Measurements from ENCODE around the gene DCLRE1B. TPM values are rescaled to one million over a fixed set of nuclear protein-coding genes. Genes with fewer than 3 reads are reported as not detected.

The DCLRE1B gene
- polyA plus RNA-seq, 4 donors: 0.45 to 5.8 (median 3.2) TPM

- peaks cover 6 to 14% (median 14%) of the 10 kb centered on the region in 3 donors for H3K4me1 ChIP-seq (ENCODE audit: control insufficient read depth in 3 of 3, insufficient read depth in 2 of 3, low read depth in 1 of 3, low read length in 2 of 3)
- no peaks in the 10 kb centered on the region for H3K9me3 ChIP-seq (ENCODE audit: control insufficient read depth in 2 of 2, insufficient read depth in 1 of 2, low read depth in 1 of 2, low read length in 1 of 2)
- H3K27me3 ChIP-seq (ENCODE audit: control insufficient read depth in 3 of 3, insufficient read depth in 3 of 3, low read length in 3 of 3): no peaks in the 10 kb centered on the region
- H3K27ac ChIP-seq (ENCODE audit: low read depth in 1 of 3, low read length in 2 of 3): peak overlapping the region; percentile 53 to 72 (median 64)
- no peak for FAIRE-seq
- peaks cover 0 to 4% (median 4%) of the 10 kb centered on the region in 3 donors for H3K36me3 ChIP-seq (ENCODE audit: control insufficient read depth in 3 of 3, insufficient read depth in 2 of 3, low read depth in 1 of 3, low read length in 3 of 3)
- DNase-seq: peak in 1 of 2 donors; percentile 55
- 19 to 55% (median 27%) methylated on average over 2 of the region's 2 CpGs for WGBS, 3 donors
- no peak overlapping the region for H3K4me3 ChIP-seq (ENCODE audit: low read depth in 1 of 3, low read length in 3 of 3)
These were observed 29.4 kb upstream of the DCLRE1B start for GRCh38 chr1:113875714-113876113.

GRCh38 chr1:113876176-113876575, 28.9 kb upstream of the DCLRE1B start:
- Histone ChIP-seq H3K4me1 (ENCODE audit: control insufficient read depth in 3 of 3, insufficient read depth in 2 of 3, low read depth in 1 of 3, low read length in 2 of 3) (peaks cover 6 to 14% (median 14%) of the 10 kb centered on the region in 3 donors), H3K27me3 (ENCODE audit: control insufficient read depth in 3 of 3, insufficient read depth in 3 of 3, low read length in 3 of 3) (no peaks in the 10 kb centered on the region), H3K27ac (ENCODE audit: low read depth in 1 of 3, low read length in 2 of 3) (peak overlapping the region in 2 of 3 donors; percentile 64 to 72), H3K36me3 (ENCODE audit: control insufficient read depth in 3 of 3, insufficient read depth in 2 of 3, low read depth in 1 of 3, low read length in 3 of 3) (peaks cover 0 to 8% (median 4%) of the 10 kb centered on the region in 3 donors), H3K4me3 (ENCODE audit: low read depth in 1 of 3, low read length in 3 of 3) (no peak overlapping the region), H3K9me3 (ENCODE audit: control insufficient read depth in 2 of 2, insufficient read depth in 1 of 2, low read depth in 1 of 2, low read length in 1 of 2) (no peaks in the 10 kb centered on the region)
- DNase-seq: peak; percentile 73 to 79
- WGBS, 3 donors: 20 to 67% (median 50%) methylated on average over 5 of the region's 5 CpGs
- FAIRE-seq: no peak

- no peak for DNase-seq
- 80 to 94% (median 88%) methylated on average over 4 of the region's 4 CpGs for WGBS, 3 donors
- H3K4me1 ChIP-seq (ENCODE audit: control insufficient read depth in 3 of 3, insufficient read depth in 2 of 3, low read depth in 1 of 3, low read length in 2 of 3): peaks cover 12 to 18% (median 14%) of the 10 kb centered on the region in 3 donors
- H3K27me3 ChIP-seq (ENCODE audit: control insufficient read depth in 3 of 3, insufficient read depth in 3 of 3, low read length in 3 of 3): no peaks in the 10 kb centered on the region
- peak overlapping the region in 2 of 3 donors; percentile 41 to 49 for H3K27ac ChIP-seq (ENCODE audit: low read depth in 1 of 3, low read length in 2 of 3)
- H3K9me3 ChIP-seq (ENCODE audit: control insufficient read depth in 2 of 2, insufficient read depth in 1 of 2, low read depth in 1 of 2, low read length in 1 of 2): no peaks in the 10 kb centered on the region
- peaks cover 2 to 13% (median 8%) of the 10 kb centered on the region in 3 donors for H3K36me3 ChIP-seq (ENCODE audit: control insufficient read depth in 3 of 3, insufficient read depth in 2 of 3, low read depth in 1 of 3, low read length in 3 of 3)
- no peak for FAIRE-seq
- H3K4me3 ChIP-seq (ENCODE audit: low read depth in 1 of 3, low read length in 3 of 3): no peak overlapping the region
These were observed 25.4 kb upstream of the DCLRE1B start for GRCh38 chr1:113879739-113880038.

GRCh38 chr1:113881661-113882060, 23.5 kb upstream of the DCLRE1B start:
- H3K4me3 ChIP-seq (ENCODE audit: low read depth in 1 of 3, low read length in 3 of 3): no peak overlapping the region
- H3K27me3 ChIP-seq (ENCODE audit: control insufficient read depth in 3 of 3, insufficient read depth in 3 of 3, low read length in 3 of 3): no peaks in the 10 kb centered on the region
- H3K4me1 ChIP-seq (ENCODE audit: control insufficient read depth in 3 of 3, insufficient read depth in 2 of 3, low read depth in 1 of 3, low read length in 2 of 3): peaks cover 2 to 13% (median 7%) of the 10 kb centered on the region in 3 donors
- no peaks in the 10 kb centered on the region for H3K9me3 ChIP-seq (ENCODE audit: control insufficient read depth in 2 of 2, insufficient read depth in 1 of 2, low read depth in 1 of 2, low read length in 1 of 2)
- no peak for DNase-seq
- no peak for FAIRE-seq
- H3K27ac ChIP-seq (ENCODE audit: low read depth in 1 of 3, low read length in 2 of 3): peak overlapping the region; percentile 36 to 64 (median 49)
- peaks cover 2 to 13% (median 8%) of the 10 kb centered on the region in 3 donors for H3K36me3 ChIP-seq (ENCODE audit: control insufficient read depth in 3 of 3, insufficient read depth in 2 of 3, low read depth in 1 of 3, low read length in 3 of 3)
- 58 to 79% (median 75%) methylated on average over 2 of the region's 2 CpGs for WGBS, 3 donors

GRCh38 chr1:113886417-113887401, 18.4 kb upstream of the DCLRE1B start:
- WGBS, 3 donors: 19 to 61% (median 41%) methylated on average over 17 of the region's 17 CpGs
- no peaks in the 10 kb centered on the region for H3K9me3 ChIP-seq (ENCODE audit: control insufficient read depth in 2 of 2, insufficient read depth in 1 of 2, low read depth in 1 of 2, low read length in 1 of 2)
- peak in 1 of 2 donors; percentile 19 for DNase-seq
- peak overlapping the region in 2 of 3 donors; percentile 45 to 67 for H3K4me3 ChIP-seq (ENCODE audit: low read depth in 1 of 3, low read length in 3 of 3)
- peaks cover under 1 to 4% (median 2%) of the 10 kb centered on the region in 3 donors for H3K36me3 ChIP-seq (ENCODE audit: control insufficient read depth in 3 of 3, insufficient read depth in 2 of 3, low read depth in 1 of 3, low read length in 3 of 3)
- no peak for FAIRE-seq
- H3K27ac ChIP-seq (ENCODE audit: low read depth in 1 of 3, low read length in 2 of 3): peak overlapping the region; percentile 78 to 88 (median 83)
- no peaks in the 10 kb centered on the region for H3K27me3 ChIP-seq (ENCODE audit: control insufficient read depth in 3 of 3, insufficient read depth in 3 of 3, low read length in 3 of 3)
- H3K4me1 ChIP-seq (ENCODE audit: control insufficient read depth in 3 of 3, insufficient read depth in 2 of 3, low read depth in 1 of 3, low read length in 2 of 3): peaks cover 2 to 13% (median 4%) of the 10 kb centered on the region in 3 donors

GRCh38 chr1:113887402-113888175, 17.5 kb upstream of the DCLRE1B start, which contains the start of gene BCL2L15:
Gene BCL2L15 (minus strand): TSS chr1:113887581. CDS start chr1:113887375, 206 bp downstream.
- 11 to 57% (median 25%) methylated on average over 6 of the region's 6 CpGs for WGBS, 3 donors
- H3K36me3 ChIP-seq (ENCODE audit: control insufficient read depth in 3 of 3, insufficient read depth in 2 of 3, low read depth in 1 of 3, low read length in 3 of 3): no peaks in the 10 kb centered on the region
- H3K4me3 ChIP-seq (ENCODE audit: low read depth in 1 of 3, low read length in 3 of 3): peak within 1 kb of the TSS in 2 of 3 donors; percentile 45 to 67
- H3K4me1 ChIP-seq (ENCODE audit: control insufficient read depth in 3 of 3, insufficient read depth in 2 of 3, low read depth in 1 of 3, low read length in 2 of 3): peaks cover 0 to 16% (median 2%) of the 10 kb centered on the region in 3 donors
- peak within 1 kb of the TSS; percentile 80 to 88 (median 83) for H3K27ac ChIP-seq (ENCODE audit: low read depth in 1 of 3, low read length in 2 of 3)
- no peaks in the 10 kb centered on the region for H3K27me3 ChIP-seq (ENCODE audit: control insufficient read depth in 3 of 3, insufficient read depth in 3 of 3, low read length in 3 of 3)
- no peaks in the 10 kb centered on the region for H3K9me3 ChIP-seq (ENCODE audit: control insufficient read depth in 2 of 2, insufficient read depth in 1 of 2, low read depth in 1 of 2, low read length in 1 of 2)
- DNase-seq: peak; percentile 74 to 89
- no peak for FAIRE-seq

- Histone ChIP-seq H3K4me1 (ENCODE audit: control insufficient read depth in 3 of 3, insufficient read depth in 2 of 3, low read depth in 1 of 3, low read length in 2 of 3) (peaks cover 0 to 18% (median 7%) of the 10 kb centered on the region in 3 donors), H3K36me3 (ENCODE audit: control insufficient read depth in 3 of 3, insufficient read depth in 2 of 3, low read depth in 1 of 3, low read length in 3 of 3) (peaks cover 5 to 9% (median 6%) of the 10 kb centered on the region in 3 donors), H3K4me3 (ENCODE audit: low read depth in 1 of 3, low read length in 3 of 3) (no peak overlapping the region), H3K27ac (ENCODE audit: low read depth in 1 of 3, low read length in 2 of 3) (no peak overlapping the region), H3K9me3 (ENCODE audit: control insufficient read depth in 2 of 2, insufficient read depth in 1 of 2, low read depth in 1 of 2, low read length in 1 of 2) (no peaks in the 10 kb centered on the region), H3K27me3 (ENCODE audit: control insufficient read depth in 3 of 3, insufficient read depth in 3 of 3, low read length in 3 of 3) (no peaks in the 10 kb centered on the region)
- WGBS, 3 donors: 64 to 68% (median 66%) methylated on average over 2 of the region's 2 CpGs
- FAIRE-seq: no peak
- no peak for DNase-seq
These were observed 14.3 kb upstream of the DCLRE1B start for GRCh38 chr1:113890816-113891215.

GRCh38 chr1:113891631-113892220, 13.4 kb upstream of the DCLRE1B start:
- H3K36me3 ChIP-seq (ENCODE audit: control insufficient read depth in 3 of 3, insufficient read depth in 2 of 3, low read depth in 1 of 3, low read length in 3 of 3): peaks cover 6 to 12% (median 8%) of the 10 kb centered on the region in 3 donors
- H3K9me3 ChIP-seq (ENCODE audit: control insufficient read depth in 2 of 2, insufficient read depth in 1 of 2, low read depth in 1 of 2, low read length in 1 of 2): no peaks in the 10 kb centered on the region
- peaks cover 0 to 18% (median 7%) of the 10 kb centered on the region in 3 donors for H3K4me1 ChIP-seq (ENCODE audit: control insufficient read depth in 3 of 3, insufficient read depth in 2 of 3, low read depth in 1 of 3, low read length in 2 of 3)
- FAIRE-seq: no peak
- no peak overlapping the region for H3K4me3 ChIP-seq (ENCODE audit: low read depth in 1 of 3, low read length in 3 of 3)
- WGBS, 3 donors: 78 to 83% (median 81%) methylated on average over 11 of the region's 11 CpGs
- no peak for DNase-seq
- no peak overlapping the region for H3K27ac ChIP-seq (ENCODE audit: low read depth in 1 of 3, low read length in 2 of 3)
- no peaks in the 10 kb centered on the region for H3K27me3 ChIP-seq (ENCODE audit: control insufficient read depth in 3 of 3, insufficient read depth in 3 of 3, low read length in 3 of 3)
